Measurements from ENCODE around the gene FN3K.

Gene FN3K

GRCh38 chr17:82797061-82797460, 61.6 kb downstream of the FN3K start:
- DNase-seq = no peak

- no peak for DNase-seq
Measured at GRCh38 chr17:82798752-82799151, 63.3 kb downstream of the FN3K start.

- no peak for DNase-seq
Measured at GRCh38 chr17:82799591-82799990, 64.2 kb downstream of the FN3K start.
